Hematopoietic multipotent progenitor cell treated with erythropoietin and hydrocortisone succinate and interleukin-3 and kit ligand, for 17 days (in vitro differentiated cells): Measurements from ENCODE around the gene PAPLN.
A peak's percentile ranks its signal among the peaks of the same experiment; 100 is the strongest.
"Not testable (repeated sequence)": the region's sequence is repeated elsewhere in the genome, so short reads cannot be mapped to it uniquely, and the experiment has no call there.

Experiments used
- DNase-seq: peaks from one replicate; pipeline ENCODE4 v3.0.0-alpha.2; 2015; ENCODE audit warnings: low spot score

PAPLN gene

GRCh38 chr14:73290279-73290678 lies 53.0 kb downstream of the PAPLN start:
- no peak for DNase-seq

DNA sequence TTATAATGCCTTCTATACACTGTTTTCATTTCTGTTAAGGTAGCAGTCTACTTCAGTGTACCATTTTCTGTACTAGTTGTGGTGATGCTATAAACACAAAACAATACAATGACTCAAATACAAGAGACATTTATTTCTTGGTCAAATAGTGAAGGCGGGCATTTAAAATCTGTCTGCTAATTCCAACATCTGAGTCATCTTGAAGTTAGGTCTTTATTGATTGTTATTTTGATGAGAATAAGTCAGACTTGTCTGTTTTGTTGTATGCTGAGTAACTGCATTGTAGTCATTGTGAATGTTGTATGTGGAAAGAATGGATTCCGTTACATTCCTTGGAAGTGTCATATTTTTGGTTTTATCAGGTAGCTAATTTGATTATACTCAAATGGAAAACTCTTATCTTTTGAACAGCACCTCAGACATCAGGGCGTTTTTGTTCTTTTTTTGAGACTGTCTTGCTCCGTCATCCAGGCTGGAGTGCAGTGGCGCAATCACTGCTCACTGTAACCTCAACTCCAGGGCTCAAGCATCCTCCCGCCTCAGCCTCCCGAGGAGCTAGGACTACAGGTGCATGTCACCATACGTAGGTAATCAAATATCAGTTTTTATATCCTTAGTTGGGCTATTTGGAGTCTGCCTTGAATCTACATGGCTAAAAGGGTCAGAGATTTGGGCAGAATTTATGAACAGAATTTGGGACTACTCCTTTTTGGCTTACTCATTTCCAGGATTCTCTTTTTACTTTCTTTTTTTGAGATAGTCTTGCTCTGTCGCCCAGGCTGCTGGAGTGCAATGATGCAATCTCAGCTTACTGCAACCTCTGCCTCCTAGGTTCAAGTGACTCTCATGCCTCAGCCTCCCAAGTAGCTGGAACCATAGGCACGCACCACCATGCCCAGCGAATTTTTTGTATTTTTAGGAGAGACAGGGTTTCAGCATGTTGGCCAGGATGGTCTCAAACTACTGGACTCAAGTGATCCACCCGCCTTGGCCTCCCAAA lies 56.8 kb downstream of the PAPLN start:
- DNase-seq = no peak

DNA sequence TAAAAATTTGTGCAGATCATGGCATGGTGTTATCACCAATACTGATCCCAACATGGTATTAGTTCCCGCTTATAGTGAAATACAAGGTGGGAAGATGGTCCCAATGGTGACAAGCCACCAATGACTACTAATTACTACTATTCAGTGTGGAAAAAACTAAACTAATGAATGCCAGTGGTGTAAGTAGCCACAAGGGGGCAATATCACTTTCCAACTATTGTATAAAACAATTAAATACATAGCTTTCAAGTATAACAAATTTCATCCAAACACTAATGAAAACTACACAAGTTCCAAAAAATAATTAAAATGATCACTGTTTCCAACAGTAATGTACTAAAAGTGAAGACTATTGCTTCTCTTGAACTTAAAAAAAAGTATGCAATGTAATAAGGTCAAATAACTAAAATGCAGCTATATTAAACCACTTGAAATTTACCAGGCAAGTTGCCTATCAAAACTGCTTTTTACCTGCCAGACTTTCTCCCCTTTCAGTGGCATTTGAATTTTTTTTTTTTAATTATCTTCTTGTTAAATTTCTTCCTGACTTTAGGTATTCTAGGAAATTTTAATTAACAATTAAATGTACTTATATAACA lies 58.0 kb downstream of the PAPLN start:
- DNase-seq = peak; percentile 54

DNA sequence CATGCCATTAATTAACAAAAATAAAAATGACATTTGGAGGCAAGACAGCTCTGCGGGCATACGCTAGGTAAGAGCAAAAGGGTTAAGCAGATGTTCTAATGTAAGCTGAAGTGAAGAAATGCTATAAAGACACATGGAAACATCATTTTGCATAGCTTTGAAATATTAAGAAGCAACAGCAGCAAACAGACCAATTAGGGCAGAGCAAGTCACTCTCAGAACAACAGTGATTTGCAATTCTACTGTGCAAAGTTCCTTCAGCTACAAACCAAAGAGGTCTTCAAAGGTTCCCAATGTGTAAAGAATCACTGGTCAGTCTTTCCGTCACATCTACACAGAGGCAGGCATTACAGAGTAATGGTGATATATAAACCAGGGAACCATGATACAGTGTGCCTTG lies 68.2 kb downstream of the PAPLN start:
- no peak for DNase-seq

GRCh38 chr14:73307261-73307660 lies 70.0 kb downstream of the PAPLN start:
- DNase-seq = no peak

DNA sequence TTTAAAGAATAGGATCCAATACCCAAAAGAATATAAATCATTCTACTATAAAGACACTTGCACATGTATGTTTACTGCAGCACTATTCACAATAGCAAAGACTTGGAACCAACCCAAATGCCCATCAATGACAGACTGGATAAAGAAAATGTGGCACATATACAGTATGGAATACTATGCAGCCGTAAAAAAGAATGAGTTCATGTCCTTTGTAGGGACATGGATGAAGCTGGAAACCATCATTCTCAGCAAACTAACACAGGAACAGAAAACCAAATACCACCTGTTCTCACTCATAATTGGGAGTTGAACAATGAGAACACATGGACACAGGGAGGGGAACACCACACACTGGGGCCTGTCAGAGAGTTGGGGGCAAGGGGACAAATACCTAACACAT lies 71.9 kb downstream of the PAPLN start:
- DNase-seq = not testable (repeated sequence)

GRCh38 chr14:73311708-73312030 lies 74.4 kb downstream of the PAPLN start:
- DNase-seq = no peak

DNA sequence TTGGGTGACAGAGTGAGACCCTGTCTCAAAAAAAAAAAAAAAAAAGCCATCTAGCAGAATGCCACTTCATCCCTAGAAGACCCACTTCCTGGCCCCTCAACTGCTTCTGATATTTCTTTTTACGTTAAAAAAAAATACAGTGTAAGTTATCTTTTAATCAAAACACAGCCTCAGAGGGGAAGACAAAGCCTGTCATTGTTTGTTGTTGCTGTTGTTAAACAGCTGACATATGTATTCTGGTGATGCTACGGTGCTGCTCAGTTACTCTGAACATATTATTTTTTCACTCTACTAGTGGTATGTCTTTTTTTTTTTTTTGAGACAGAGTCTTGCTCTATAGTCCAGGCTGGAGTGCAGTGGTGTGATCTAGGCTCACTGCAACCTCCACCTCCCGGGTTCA lies 75.4 kb downstream of the PAPLN start:
- no peak for DNase-seq

DNA sequence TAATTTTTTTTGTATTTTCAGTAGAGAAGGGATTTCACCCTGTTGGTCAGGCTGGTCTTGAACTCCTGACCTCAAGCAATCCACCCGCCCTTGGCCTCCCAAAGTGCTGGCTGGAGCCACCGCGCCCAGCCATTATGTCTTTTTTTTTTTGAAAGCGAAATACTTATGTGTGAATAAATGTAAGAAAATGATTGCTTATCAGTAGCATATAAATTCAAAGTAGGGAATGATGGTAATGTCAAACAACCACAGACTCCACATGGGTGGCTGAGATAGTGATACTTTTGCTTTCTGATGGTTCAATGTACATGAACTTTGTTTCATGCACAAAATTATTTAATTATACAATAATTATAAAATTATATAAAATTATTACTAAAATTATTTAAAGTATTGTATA lies 75.8 kb downstream of the PAPLN start:
- DNase-seq = no peak

- no peak for DNase-seq
Observed at GRCh38 chr14:73323896-73324399, 86.6 kb downstream of the PAPLN start.
